HG03439 (cell line): ENCODE results near the gene NAA80.
A peak's percentile ranks its signal among the peaks of the same experiment; 100 is the strongest.
"Not testable (repeated sequence)": the region's sequence is repeated elsewhere in the genome, so short reads cannot be mapped to it uniquely, and the experiment has no call there.

Experiments used
- ATAC-seq: cut with Tn5 transposase; IDR thresholded peaks from one replicate; pipeline ENCODE4 v1.9.1; 2021; ENCODE audit warnings: mild to moderate bottlenecking, moderate library complexity; ENCODE audit not compliant: unreplicated experiment

The NAA80 gene

GRCh38 chr3:50271314-50271936 is 27.8 kb downstream of the NAA80 start:
- ATAC-seq, result no peak

- ATAC-seq, result no peak
Observed at GRCh38 chr3:50270422-50271224, 28.6 kb downstream of the NAA80 start.

GRCh38 chr3:50269977-50270413 is 29.2 kb downstream of the NAA80 start:
- no peak for ATAC-seq

- no peak for ATAC-seq
Observed at GRCh38 chr3:50269460-50269859, 29.7 kb downstream of the NAA80 start.

GRCh38 chr3:50268703-50269451 is 30.3 kb downstream of the NAA80 start, which contains the start of gene SEMA3B:
SEMA3B (plus strand) TSS chr3:50269147; CDS start chr3:50269241, 94 bp downstream.
- ATAC-seq, result no peak

GRCh38 chr3:50268276-50268675 is 30.9 kb downstream of the NAA80 start:
- no peak for ATAC-seq

GRCh38 chr3:50267280-50267913 is 31.8 kb downstream of the NAA80 start:
- ATAC-seq, result no peak

GRCh38 chr3:50266836-50267235 is 32.4 kb downstream of the NAA80 start:
- ATAC-seq, result no peak

- no peak for ATAC-seq
Observed at GRCh38 chr3:50266017-50266416, 33.2 kb downstream of the NAA80 start.

GRCh38 chr3:50265571-50265970 is 33.6 kb downstream of the NAA80 start:
- no peak for ATAC-seq

GRCh38 chr3:50264964-50265485 is 34.2 kb downstream of the NAA80 start:
- no peak for ATAC-seq

- ATAC-seq, result no peak
Observed at GRCh38 chr3:50264383-50264963, 34.7 kb downstream of the NAA80 start.

GRCh38 chr3:50263478-50264382 is 35.5 kb downstream of the NAA80 start:
- no peak for ATAC-seq

GRCh38 chr3:50262778-50263177 is 36.4 kb downstream of the NAA80 start:
- no peak for ATAC-seq

- not testable (repeated sequence) for ATAC-seq
Observed at GRCh38 chr3:50262200-50262599, 37.0 kb downstream of the NAA80 start.

GRCh38 chr3:50261505-50261904 is 37.7 kb downstream of the NAA80 start:
- ATAC-seq, result no peak

- ATAC-seq, result no peak
Observed at GRCh38 chr3:50260942-50261441, 38.2 kb downstream of the NAA80 start.

GRCh38 chr3:50260027-50260941 is 38.9 kb downstream of the NAA80 start:
- ATAC-seq, result peak; percentile 78
